H1 (cell line): ENCODE measurements around the gene BBS1.

Experiments
- CHD2 ChIP-seq: IDR thresholded peaks from 2 replicates; pipeline ENCODE4 v1.6.1; 2012; ENCODE audit warnings: low read length, improper control_type of control experiment
- CTCF ChIP-seq, 3 experiments: IDR thresholded peaks; 1 replicate in 2 of 3; 2 replicates in 1 of 3; pipeline versions ENCODE4 v1.5.1 to v1.6.1; 2011; ENCODE audit warnings: low read length in 3 of 3, mild to moderate bottlenecking in 3 of 3, inconsistent platforms in 2 of 3, low read depth in 1 of 3, moderate library complexity in 1 of 3; ENCODE audit not compliant: insufficient read depth in 1 of 3; ENCODE audit errors: control extremely low read depth in 1 of 3
- EZH2 ChIP-seq: fragments of 200-600 bp; sonication (generic); IDR thresholded peaks from 2 replicates; pipeline ENCODE4 v1.7.1; 2012; ENCODE audit warnings: low read depth, mild to moderate bottlenecking, moderate library complexity, low read length, inconsistent platforms; ENCODE audit not compliant: severe bottlenecking
- KDM1A ChIP-seq: fragments of 200-600, 300-600 bp; sonication (generic); IDR thresholded peaks from 2 replicates; pipeline ENCODE4 v1.7.1; 2016; ENCODE audit warnings: mild to moderate bottlenecking, low read length, borderline replicate concordance

DNA sequence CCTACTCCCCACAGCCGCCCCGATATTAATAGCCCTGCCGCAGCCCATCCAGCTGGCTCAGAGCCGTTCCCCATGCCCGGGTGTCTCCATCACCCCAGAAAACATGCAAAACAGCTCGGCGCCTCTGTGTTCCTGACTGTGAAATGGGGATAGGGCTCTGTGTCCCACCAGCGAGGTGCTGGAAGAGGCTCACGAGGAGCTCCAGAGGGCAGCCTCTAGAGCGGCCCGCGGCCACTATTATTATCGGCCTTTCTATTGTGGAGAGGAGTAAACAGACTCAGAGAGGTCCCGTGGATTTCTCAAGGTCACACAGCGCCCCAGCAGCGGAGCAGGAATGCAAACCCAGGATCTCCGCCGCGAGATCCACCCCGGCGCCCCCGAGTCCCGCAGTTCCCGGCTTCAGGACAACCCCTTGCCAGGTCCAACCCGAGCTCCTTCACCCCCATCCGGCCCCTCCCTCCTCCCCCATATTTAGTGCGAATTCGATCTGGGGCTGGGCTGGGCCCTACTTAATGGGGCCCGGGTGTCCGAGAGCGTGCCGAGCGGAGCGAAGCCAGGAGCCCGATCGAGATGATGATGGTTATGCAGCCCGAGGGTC, 36.0 kb downstream of the BBS1 start, which contains the start of gene ACTN3:
- TF ChIP-seq CTCF (IDR thresholded peaks at IDR 0.05; ENCODE audit: control extremely low read depth in 1 of 3, insufficient read depth in 1 of 3, low read depth in 1 of 3, low read length in 3 of 3) (no peak), KDM1A (peak; percentile 100), CHD2 (no peak), EZH2 (no peak)
